Epidermal melanocyte (primary cell): ENCODE data around the gene CYP4F22.
"Not testable (repeated sequence)": the region's sequence is repeated elsewhere in the genome, so short reads cannot be mapped to it uniquely, and the experiment has no call there.

ENCODE experiments used
- DNase-seq: peaks from one replicate; pipeline ENCODE4 v3.0.0; 2011; ENCODE audit warnings: low spot score; ENCODE audit not compliant: insufficient read length

Gene CYP4F22

DNA sequence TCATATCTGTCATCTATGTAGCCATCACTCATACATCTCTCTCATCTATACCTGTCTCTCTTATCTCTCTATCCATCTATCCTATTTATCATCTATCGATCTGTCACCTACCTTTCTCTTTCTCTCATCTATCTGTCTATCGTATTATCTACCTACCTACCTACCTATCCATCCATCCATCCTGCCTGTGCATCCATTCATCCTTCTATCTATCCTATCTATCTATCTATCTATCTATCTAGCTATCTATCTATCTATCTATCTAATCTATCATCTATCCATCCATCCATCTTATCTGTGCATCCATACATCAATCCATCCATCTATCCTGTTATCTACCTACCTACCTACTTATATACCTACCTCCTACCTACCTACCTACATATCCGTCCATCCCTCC is 62.1 kb downstream of the CYP4F22 start:
- DNase-seq, result no peak

DNA sequence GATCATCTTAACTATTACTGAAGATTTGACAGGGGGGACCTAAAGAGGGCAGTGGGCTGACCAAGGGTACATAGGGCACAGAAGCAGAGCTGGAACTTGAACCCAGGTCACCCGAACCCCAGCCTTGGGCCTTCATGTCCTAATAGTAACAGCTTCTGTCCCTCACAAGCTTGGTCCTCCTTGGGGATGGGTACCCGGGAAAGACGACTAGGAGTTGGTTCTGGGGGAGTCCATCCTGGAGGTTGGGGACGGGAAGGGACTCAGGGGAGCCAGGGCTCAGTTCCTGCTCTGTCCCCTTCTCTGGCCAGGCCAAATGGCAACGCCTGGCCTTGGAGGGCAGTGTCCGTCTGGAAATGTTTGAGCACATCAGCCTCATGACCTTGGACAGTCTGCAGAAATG is 67.1 kb downstream of the CYP4F22 start:
- DNase-seq, result no peak

DNA sequence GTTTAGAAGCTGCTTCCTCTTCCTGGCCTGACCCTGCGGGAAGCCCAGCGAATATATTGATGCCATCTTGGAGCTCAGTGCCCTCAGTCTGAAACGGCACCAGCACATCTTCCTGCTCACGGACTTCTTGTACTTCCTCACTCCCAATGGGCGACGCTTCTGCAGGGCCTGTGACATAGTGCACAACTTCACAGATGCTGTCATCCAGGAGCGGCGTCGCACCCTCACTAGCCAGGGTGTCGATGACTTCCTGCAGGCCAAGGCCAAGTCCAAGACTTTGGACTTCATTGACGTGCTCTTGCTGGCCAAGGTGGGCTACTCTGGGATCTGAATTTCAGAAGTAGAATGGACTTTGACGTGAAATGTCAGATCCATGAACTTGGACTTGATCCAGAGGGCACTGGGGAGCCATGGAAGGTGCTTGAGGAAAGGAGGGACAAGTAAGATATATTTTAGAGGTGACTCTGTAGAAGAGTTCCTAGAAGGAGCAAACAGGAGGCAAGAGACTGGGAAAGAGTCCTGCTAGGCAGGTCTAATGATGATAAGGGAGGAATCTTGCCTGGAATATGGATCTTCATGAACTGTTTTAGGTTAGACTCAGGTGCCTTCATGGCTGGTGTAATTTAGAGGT is 68.3 kb downstream of the CYP4F22 start:
- no peak for DNase-seq

DNA sequence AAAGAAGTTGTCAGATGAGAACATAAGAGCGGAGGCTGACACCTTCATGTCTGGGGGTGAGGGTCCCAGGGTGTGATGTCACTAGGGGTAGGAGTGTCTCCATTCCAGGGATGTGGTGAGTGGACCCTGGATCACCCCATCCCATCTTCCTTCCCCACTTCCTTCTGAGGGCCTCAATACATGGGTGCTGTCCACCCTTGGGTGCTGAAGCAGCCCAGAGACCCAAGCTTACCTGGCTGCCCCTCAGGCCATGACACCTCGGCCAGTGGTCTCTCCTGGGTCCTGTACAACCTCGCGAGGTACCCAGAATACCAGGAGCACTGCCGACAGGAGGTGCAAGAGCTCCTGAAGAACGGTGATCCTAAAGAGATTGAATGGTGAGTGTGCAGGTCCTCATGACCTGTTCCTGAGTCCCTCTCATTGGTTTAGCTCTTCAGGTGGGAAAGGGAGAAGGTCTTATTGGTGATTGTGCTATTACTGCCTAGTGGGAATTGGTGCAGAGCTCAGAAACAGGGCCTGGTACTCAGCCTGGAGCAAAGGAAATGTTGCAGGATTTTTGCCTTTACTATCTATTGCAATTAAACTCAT is 69.0 kb downstream of the CYP4F22 start:
- DNase-seq, result no peak

DNA sequence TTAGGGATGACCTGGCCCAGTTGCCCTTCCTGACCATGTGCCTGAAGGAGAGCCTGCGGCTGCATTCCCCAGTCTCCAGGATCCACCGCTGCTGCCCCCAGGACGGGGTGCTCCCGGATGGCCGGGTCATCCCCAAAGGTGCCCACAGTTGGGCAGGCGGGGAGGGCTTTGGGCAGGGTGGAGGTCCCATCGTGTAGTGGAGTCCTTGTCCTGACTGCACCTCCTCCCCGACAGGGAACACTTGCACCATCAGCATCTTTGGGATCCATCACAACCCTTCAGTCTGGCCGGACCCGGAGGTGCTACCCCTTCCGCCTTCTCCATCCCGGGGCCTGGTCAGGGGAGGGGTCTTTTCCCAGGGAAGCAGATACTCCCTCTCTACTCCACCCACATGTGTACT is 75.0 kb downstream of the CYP4F22 start:
- no peak for DNase-seq

DNA sequence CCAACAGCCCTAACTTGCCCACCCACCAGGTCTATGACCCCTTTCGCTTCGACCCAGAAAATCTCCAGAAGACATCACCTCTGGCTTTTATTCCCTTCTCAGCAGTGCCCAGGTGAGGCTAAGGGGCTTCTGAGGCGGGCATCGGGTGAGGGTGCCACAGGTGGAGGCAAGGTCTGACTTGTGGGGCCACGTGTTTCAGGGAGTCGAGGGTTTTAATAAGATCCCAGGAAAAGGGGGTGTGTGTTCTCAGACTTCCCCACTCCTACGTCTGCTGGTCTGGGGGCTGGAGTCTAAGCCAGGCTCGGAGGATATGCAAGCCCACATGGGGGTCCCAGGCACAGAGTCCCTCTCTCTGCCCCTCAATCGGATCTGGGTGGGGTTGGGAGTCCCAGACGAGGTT is 75.8 kb downstream of the CYP4F22 start:
- no peak for DNase-seq

DNA sequence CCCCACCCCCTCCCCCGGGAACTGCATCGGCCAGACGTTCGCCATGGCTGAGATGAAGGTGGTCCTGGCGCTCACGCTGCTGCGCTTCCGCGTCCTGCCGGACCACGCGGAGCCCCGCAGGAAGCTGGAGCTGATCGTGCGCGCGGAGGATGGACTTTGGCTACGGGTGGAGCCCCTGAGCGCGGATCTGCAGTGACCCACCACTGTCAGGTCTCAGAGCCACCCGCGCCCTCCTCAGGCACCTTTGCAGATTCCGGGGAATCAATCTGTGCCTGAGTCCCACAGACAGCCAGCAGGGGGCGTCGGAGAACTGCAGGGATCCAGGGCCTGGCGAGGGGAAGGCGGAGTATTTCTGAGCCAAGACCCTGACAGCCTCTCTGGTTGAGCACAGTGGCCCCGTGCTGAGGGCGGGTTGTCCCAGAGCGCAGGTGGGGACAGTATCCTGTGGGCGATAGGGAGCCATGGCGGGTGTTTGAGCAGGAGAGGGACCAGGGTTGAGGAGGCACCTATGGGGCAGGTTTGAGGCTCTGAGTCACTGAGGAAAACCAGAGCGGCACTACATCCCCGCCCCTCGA is 76.3 kb downstream of the CYP4F22 start:
- no peak for DNase-seq

DNA sequence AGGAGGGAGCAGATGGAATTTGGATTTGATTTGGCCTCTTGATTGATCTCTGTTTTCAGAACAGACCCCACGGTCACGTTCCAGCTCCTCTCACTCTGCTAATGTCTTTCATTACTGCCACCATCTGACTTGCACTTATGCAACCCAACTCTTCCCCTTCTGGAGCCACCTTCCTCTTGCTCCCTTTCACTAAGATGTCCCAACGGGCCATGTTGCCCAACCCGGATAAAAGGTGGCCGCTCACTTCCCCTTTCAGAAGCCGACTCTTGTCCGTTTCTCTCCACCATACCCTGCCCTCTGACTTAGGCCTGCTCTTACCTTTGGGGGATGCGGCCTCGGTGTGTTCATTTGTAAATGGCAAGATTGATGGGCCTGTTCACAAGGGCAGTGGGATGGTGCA is 79.3 kb downstream of the CYP4F22 start:
- DNase-seq, result no peak

DNA sequence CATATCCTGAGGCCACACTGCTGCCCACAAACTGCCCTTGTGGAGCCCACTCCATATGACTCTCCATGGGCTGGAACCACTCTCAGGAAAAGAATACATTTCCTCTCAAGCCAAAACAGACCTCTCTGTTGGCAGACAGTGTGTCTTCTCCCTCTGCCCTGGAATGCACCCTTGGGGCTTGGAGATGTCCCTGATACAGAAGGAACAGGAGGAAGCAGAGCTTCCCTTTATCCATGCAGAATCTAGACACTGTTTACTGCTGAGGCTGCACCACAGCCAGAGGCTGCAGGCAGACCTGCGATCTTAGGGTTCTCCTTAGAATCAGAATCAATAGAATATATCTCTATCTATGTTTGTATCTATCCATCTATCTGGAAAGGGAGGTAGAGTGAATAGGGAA is 79.9 kb downstream of the CYP4F22 start:
- DNase-seq, result no peak

DNA sequence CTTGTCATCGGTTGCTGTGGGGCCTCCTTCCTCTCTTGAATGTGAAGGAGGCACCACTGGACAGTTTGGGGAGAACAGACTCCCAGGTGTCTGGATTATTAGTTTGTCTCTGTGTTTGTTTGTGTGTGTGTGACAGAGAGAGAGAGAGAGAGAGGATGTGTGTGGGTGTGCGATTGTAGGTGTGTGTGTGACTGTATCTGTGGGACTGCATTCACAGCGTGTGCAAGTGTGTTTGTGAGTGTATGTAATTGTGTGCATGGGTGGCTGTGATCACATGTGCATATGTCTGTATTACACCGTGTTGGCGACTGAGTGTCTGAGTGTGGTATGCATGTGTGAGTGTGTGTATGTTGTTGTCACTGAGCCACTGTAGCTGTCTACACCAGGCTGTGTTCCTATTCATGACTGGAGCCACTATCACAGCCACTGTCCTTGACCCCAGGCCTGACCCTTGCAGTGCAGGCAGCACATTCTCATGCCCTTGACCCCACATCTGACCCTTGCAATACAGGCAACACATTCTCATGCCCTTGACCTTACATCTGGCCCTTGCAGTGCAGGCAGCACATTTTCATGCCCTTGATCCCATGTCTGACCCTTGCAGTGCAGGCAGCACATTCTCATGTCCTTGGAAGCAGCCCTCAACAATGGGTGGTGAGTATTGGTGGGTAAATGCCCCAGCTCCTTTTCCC is 81.6 kb downstream of the CYP4F22 start:
- DNase-seq, result no peak

DNA sequence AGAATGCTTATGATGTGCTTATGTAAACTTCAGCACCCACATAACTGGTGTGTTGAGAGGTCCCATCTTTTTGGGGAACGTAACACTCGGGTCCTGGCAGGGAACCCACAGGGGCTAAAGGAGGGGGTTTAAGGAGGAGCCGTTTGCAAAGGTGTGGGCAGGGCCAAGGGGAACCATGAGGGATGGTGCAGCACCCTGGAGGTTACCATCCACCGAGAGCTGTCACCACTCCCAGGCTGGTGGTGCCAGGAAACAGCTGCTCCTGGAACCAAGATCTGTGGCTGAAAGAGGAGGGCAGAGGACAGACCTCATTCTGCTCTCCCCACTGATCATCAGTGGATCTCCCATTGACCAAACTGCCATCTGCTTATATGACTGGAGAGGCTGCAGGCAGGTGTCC is 83.5 kb downstream of the CYP4F22 start:
- no peak for DNase-seq

DNA sequence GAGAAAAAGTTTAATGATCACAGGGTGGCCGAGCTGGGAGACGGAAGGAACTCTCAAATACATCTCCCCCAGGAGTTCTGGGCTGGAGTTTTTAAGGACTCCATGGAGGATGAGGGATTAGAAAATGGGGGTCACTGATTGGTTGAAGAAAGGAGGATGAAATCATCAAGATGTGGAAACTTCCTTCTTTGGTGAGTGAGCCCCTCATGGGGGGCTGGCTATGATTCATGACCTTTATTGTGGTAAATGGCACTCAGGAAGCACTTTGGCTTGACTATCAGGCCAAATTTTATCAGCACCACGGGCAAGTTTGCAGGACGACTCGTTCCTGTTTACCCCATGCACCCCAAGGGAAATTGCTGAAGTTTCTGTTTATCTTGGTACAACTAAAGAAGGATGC is 84.2 kb downstream of the CYP4F22 start:
- not testable (repeated sequence) for DNase-seq

DNA sequence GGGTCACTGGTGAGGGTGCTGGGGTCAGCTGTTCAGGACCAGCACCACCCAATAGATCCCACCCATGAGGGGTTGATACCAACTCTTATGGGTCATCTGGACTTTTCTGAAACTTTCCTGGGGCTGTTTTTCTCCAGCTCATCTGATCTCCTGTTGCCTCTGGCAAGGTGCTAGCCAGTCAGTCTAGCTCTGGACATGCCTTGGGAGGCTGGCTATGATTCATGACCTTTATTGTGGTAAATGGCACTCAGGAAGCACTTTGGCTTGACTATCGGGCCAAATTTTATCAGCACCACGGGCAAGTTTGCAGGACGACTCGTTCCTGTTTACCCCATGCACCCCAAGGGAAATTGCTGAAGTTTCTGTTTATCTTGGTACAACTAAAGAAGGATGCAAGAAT is 85.4 kb downstream of the CYP4F22 start:
- not testable (repeated sequence) for DNase-seq

DNA sequence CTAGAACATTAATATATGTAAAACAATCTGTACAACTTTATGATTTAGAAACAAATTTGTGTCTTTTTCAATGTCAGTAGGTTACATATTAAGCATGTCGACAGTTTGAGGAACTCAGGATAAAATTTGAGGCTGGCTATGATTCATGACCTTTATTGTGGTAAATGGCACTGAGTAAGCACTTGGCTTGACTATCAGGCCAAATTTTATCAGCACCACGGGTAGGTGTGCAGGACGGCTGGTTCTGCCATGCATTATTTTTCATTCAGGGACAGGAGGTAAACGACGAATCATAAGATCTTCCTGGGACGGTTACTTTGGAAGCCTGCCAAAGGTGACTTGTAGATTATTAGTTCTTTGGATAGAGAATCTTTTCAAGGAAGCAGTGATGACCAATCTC is 86.7 kb downstream of the CYP4F22 start:
- no peak for DNase-seq
